HEK293 (cell line): Measurements from ENCODE around the gene CAB39L.

ENCODE experiments used
- CTCF ChIA-PET: fragments of 350-600 bp; formaldehyde crosslinking; extraction: SDS; loops from one replicate; lab custom pipeline; 2021; ENCODE audit warnings: antibody characterized with exemption; lab: Yijun Ruan, JAX
- POLR2A ChIA-PET: fragments of 300-600 bp; formaldehyde crosslinking; extraction: SDS; loops from one replicate; lab custom pipeline; 2020; ENCODE audit warnings: antibody characterized with exemption, inconsistent platforms; lab: Yijun Ruan, JAX
- H3K27ac ChIP-seq: fragments of 200-500 bp; sonication (Bioruptor generic); 2 replicates; pipeline ENCODE4 v1.5.1; 2014; ENCODE audit warnings: low read depth, low read length, control low read depth, inconsistent platforms; ENCODE audit errors: extremely low read depth
- H3K36me3 ChIP-seq, 2 experiments: fragments of 200-500 bp in 1 of 2; sonication (Bioruptor generic) in 1 of 2; 1 replicate in 1 of 2; 2 replicates in 1 of 2; pipeline ENCODE4 v1.5.1; 2014 to 2017; ENCODE audit warnings: inconsistent platforms in 2 of 2, low read length in 2 of 2; ENCODE audit not compliant: control insufficient read depth in 2 of 2, insufficient read depth in 1 of 2
- H3K4me1 ChIP-seq: fragments of 200-500 bp; sonication (Bioruptor generic); 2 replicates; pipeline ENCODE4 v1.5.1; 2014; ENCODE audit warnings: mild to moderate bottlenecking, low read length, inconsistent platforms; ENCODE audit not compliant: control insufficient read depth, insufficient read depth
- H3K4me3 ChIP-seq: 2 replicates; pipeline ENCODE4 v1.5.1; 2011; ENCODE audit warnings: low read depth, mild to moderate bottlenecking, control low read depth, low read length, moderate library complexity
- H3K9me3 ChIP-seq: fragments of 200-500 bp; sonication (Bioruptor generic); 2 replicates; pipeline ENCODE4 v1.5.1; 2014; ENCODE audit warnings: low read depth, low read length, inconsistent platforms; ENCODE audit not compliant: control insufficient read depth, insufficient read depth
- AEBP2 ChIP-seq: fragments of 450-650 bp; formaldehyde crosslinking; IDR thresholded peaks from 2 replicates; pipeline ENCODE4 v1.5.1; 2016; ENCODE audit warnings: missing biosample characterization, missing genetic modification characterization, borderline replicate concordance
- ELK4 ChIP-seq: IDR thresholded peaks from 2 replicates; pipeline ENCODE4 v1.6.1; 2011; ENCODE audit warnings: mild to moderate bottlenecking, low read depth, low read length, borderline replicate concordance
- MZF1 ChIP-seq: fragments of 450-650 bp; formaldehyde crosslinking; IDR thresholded peaks from 2 replicates; pipeline ENCODE4 v1.5.1; 2017; ENCODE audit warnings: missing biosample characterization, missing genetic modification characterization, borderline replicate concordance
- PRDM1 ChIP-seq: fragments of 450-650 bp; formaldehyde crosslinking; IDR thresholded peaks from 2 replicates; pipeline ENCODE4; 2016; ENCODE audit warnings: missing biosample characterization, missing genetic modification characterization
- PRDM4 ChIP-seq: fragments of 450-650 bp; formaldehyde crosslinking; IDR thresholded peaks from 2 replicates; pipeline ENCODE4 v1.5.1; 2017; ENCODE audit warnings: missing biosample characterization, missing genetic modification characterization
- SETDB1 ChIP-seq: IDR thresholded peaks from one replicate; pipeline ENCODE4 v1.6.1; 2017; ENCODE audit warnings: mild to moderate bottlenecking, low read length, moderate library complexity, mixed read lengths; ENCODE audit not compliant: insufficient read length
- ZFHX2 ChIP-seq: fragments of 450-650 bp; formaldehyde crosslinking; conservative IDR thresholded peaks from 2 replicates; pipeline ENCODE4 v1.5.1; 2016; ENCODE audit warnings: missing biosample characterization, missing genetic modification characterization
- ZFP3 ChIP-seq: fragments of 450-650 bp; formaldehyde crosslinking; IDR thresholded peaks from 2 replicates; pipeline ENCODE4 v1.5.1; 2016; ENCODE audit warnings: low read depth, missing biosample characterization, missing genetic modification characterization
- ZFP37 ChIP-seq: fragments of 450-650 bp; formaldehyde crosslinking; IDR thresholded peaks from 2 replicates; pipeline ENCODE4 v1.5.1; 2016; ENCODE audit warnings: missing biosample characterization, missing genetic modification characterization
- ZNF155 ChIP-seq: fragments of 450-650 bp; formaldehyde crosslinking; IDR thresholded peaks from 2 replicates; pipeline ENCODE4 v1.5.1; 2016; ENCODE audit warnings: missing biosample characterization, missing genetic modification characterization
- ZNF157 ChIP-seq: fragments of 450-650 bp; formaldehyde crosslinking; IDR thresholded peaks from 2 replicates; pipeline ENCODE4 v1.5.1; 2016; ENCODE audit warnings: missing biosample characterization, missing genetic modification characterization
- ZNF202 ChIP-seq: fragments of 450-650 bp; formaldehyde crosslinking; IDR thresholded peaks from 2 replicates; pipeline ENCODE4 v1.5.1; 2016; ENCODE audit warnings: missing biosample characterization, missing genetic modification characterization, borderline replicate concordance
- ZNF221 ChIP-seq: fragments of 450-650 bp; formaldehyde crosslinking; IDR thresholded peaks from 2 replicates; pipeline ENCODE4 v1.5.1; 2017; ENCODE audit warnings: missing biosample characterization, missing genetic modification characterization, borderline replicate concordance
- ZNF248 ChIP-seq: fragments of 450-650 bp; formaldehyde crosslinking; IDR thresholded peaks from 2 replicates; pipeline ENCODE4 v1.5.1; 2017; ENCODE audit warnings: missing biosample characterization, missing genetic modification characterization
- ZNF391 ChIP-seq: fragments of 450-650 bp; formaldehyde crosslinking; IDR thresholded peaks from 2 replicates; pipeline ENCODE4 v1.5.1; 2016; ENCODE audit warnings: low read depth, missing biosample characterization, missing genetic modification characterization, borderline replicate concordance
- ZNF423 ChIP-seq: fragments of 450-650 bp; formaldehyde crosslinking; IDR thresholded peaks from 2 replicates; pipeline ENCODE4 v1.5.1; 2016; ENCODE audit warnings: missing biosample characterization, missing genetic modification characterization
- ZNF449 ChIP-seq: fragments of 450-650 bp; formaldehyde crosslinking; IDR thresholded peaks from 2 replicates; pipeline ENCODE4 v1.5.1; 2017; ENCODE audit warnings: missing biosample characterization, mild to moderate bottlenecking, missing genetic modification characterization, moderate library complexity
- ZNF529 ChIP-seq: fragments of 450-650 bp; formaldehyde crosslinking; IDR thresholded peaks from 2 replicates; pipeline ENCODE4 v1.5.1; 2017; ENCODE audit warnings: missing genetic modification characterization, missing biosample characterization; ENCODE audit not compliant: insufficient replicate concordance
- ZNF596 ChIP-seq: fragments of 450-650 bp; IDR thresholded peaks from 2 replicates; pipeline ENCODE4 v1.5.0; 2018; ENCODE audit warnings: missing biosample characterization, mild to moderate bottlenecking, missing genetic modification characterization, moderate library complexity
- ZNF692 ChIP-seq: fragments of 450-650 bp; formaldehyde crosslinking; IDR thresholded peaks from 2 replicates; pipeline ENCODE4 v1.5.1; 2016; ENCODE audit warnings: missing biosample characterization, missing genetic modification characterization
- ZNF76 ChIP-seq: fragments of 450-650 bp; formaldehyde crosslinking; IDR thresholded peaks from 2 replicates; pipeline ENCODE4; 2016; ENCODE audit warnings: low read depth, missing biosample characterization, missing genetic modification characterization, borderline replicate concordance
- ZSCAN18 ChIP-seq: fragments of 450-650 bp; formaldehyde crosslinking; IDR thresholded peaks from 2 replicates; pipeline ENCODE4 v1.5.1; 2016; ENCODE audit warnings: missing biosample characterization, missing genetic modification characterization

The CAB39L gene

GRCh38 chr13:49340161-49340560, 103.7 kb downstream of the CAB39L start:
- Histone ChIP-seq H3K36me3 (no peaks in the 10 kb centered on the region), H3K4me3 (no peak overlapping the region), H3K27ac (no peak overlapping the region), H3K9me3 (no peaks in the 10 kb centered on the region), H3K4me1 (no peaks in the 10 kb centered on the region)
- ChIA-PET CTCF (no interaction called here), POLR2A (no interaction called here)
- TF ChIP-seq PRDM1 (tag by site-specific recombination) (no peak), PRDM4 (tag by site-specific recombination) (no peak), MZF1 (tag by site-specific recombination) (no peak), ZSCAN18 (no peak), ZNF449 (no peak), ZFP3 (tag by site-specific recombination) (no peak), ZFP37 (tag by site-specific recombination) (no peak), ZNF423 (tag by site-specific recombination) (no peak), ZNF155 (tag by site-specific recombination) (no peak), ZNF529 (tag by site-specific recombination) (no peak), ZNF76 (tag by site-specific recombination) (no peak), SETDB1 (no peak), ZNF596 (tag by site-specific recombination) (no peak)

GRCh38 chr13:49336655-49337054, 107.2 kb downstream of the CAB39L start:
- no peak overlapping the region for H3K4me3 ChIP-seq
- H3K27ac ChIP-seq: no peak overlapping the region
- no peaks in the 10 kb centered on the region for H3K9me3 ChIP-seq
- H3K4me1 ChIP-seq: no peaks in the 10 kb centered on the region
- ChIA-PET POLR2A (no interaction called here), CTCF (no interaction called here)
- no peak for TF ChIP-seq ZNF248 (tag by site-specific recombination)
- TF ChIP-seq ZNF391: no peak
- TF ChIP-seq ZNF202: no peak
- no peaks in the 10 kb centered on the region for H3K36me3 ChIP-seq

- TF ChIP-seq ZNF221 (tag by site-specific recombination) (no peak), ELK4 (no peak), AEBP2 (tag by site-specific recombination) (no peak), PRDM1 (tag by site-specific recombination) (no peak), ZFHX2 (tag by site-specific recombination) (no peak), ZNF692 (tag by site-specific recombination) (no peak), ZNF157 (tag by site-specific recombination) (no peak)
- POLR2A ChIA-PET: no interaction called here
- H3K27ac ChIP-seq: no peak overlapping the region
- CTCF ChIA-PET: interaction anchor here (0.5 to 0.6 kb wide), 2 partner anchors 18 to 64 kb away, joined by 3 to 5 read pairs; no protein-coding TSS in a partner anchor
- no peaks in the 10 kb centered on the region for H3K4me1 ChIP-seq
- no peaks in the 10 kb centered on the region for H3K9me3 ChIP-seq
- no peaks in the 10 kb centered on the region for H3K36me3 ChIP-seq
- H3K4me3 ChIP-seq: no peak overlapping the region
Measured at GRCh38 chr13:49330546-49330864, 113.4 kb downstream of the CAB39L start.
